COR-L47 (cell line): ENCODE measurements around the gene RER1.

Source experiments
- DNase-seq: peaks from one replicate; lab custom pipeline; 2025; lab: John Stamatoyannopoulos, UW

The RER1 gene

GRCh38 chr1:2391931-2392509 is 379 bp downstream of the RER1 start:
- no peak for DNase-seq

GRCh38 chr1:2392686-2393085 is 1.0 kb downstream of the RER1 start:
- DNase-seq = no peak

- DNase-seq = no peak
These were observed 1.8 kb downstream of the RER1 start for GRCh38 chr1:2393471-2393877.

GRCh38 chr1:2394220-2394619 is 2.6 kb downstream of the RER1 start:
- no peak for DNase-seq

GRCh38 chr1:2394761-2395160 is 3.1 kb downstream of the RER1 start:
- no peak for DNase-seq

GRCh38 chr1:2395245-2395644 is 3.6 kb downstream of the RER1 start:
- no peak for DNase-seq

GRCh38 chr1:2396059-2396458 is 4.4 kb downstream of the RER1 start:
- no peak for DNase-seq

- no peak for DNase-seq
These were observed 4.8 kb downstream of the RER1 start for GRCh38 chr1:2396476-2396875.

- DNase-seq = no peak
These were observed 5.5 kb downstream of the RER1 start for GRCh38 chr1:2397007-2397679.

GRCh38 chr1:2398871-2399270 is 7.2 kb downstream of the RER1 start:
- no peak for DNase-seq

GRCh38 chr1:2399890-2400575 is 8.4 kb downstream of the RER1 start:
- DNase-seq = no peak

GRCh38 chr1:2400576-2400909 is 8.9 kb downstream of the RER1 start:
- no peak for DNase-seq

- DNase-seq = no peak
These were observed 9.5 kb downstream of the RER1 start for GRCh38 chr1:2400950-2401649.

- DNase-seq = no peak
These were observed 10.8 kb downstream of the RER1 start for GRCh38 chr1:2402420-2402819.

GRCh38 chr1:2403273-2403672 is 11.6 kb downstream of the RER1 start:
- DNase-seq = no peak

GRCh38 chr1:2404142-2404889 is 12.7 kb downstream of the RER1 start:
- no peak for DNase-seq

GRCh38 chr1:2404890-2405511 is 13.4 kb downstream of the RER1 start:
- DNase-seq = no peak

GRCh38 chr1:2405588-2406295 is 14.1 kb downstream of the RER1 start:
- no peak for DNase-seq

- peak; percentile 18 for DNase-seq
These were observed 14.9 kb downstream of the RER1 start for GRCh38 chr1:2406451-2407041.

- no peak for DNase-seq
These were observed 15.7 kb downstream of the RER1 start for GRCh38 chr1:2407166-2407990.
